Inflammatory macrophage treated with lipopolysaccharide for 4 hours (primary cell): ENCODE data around the gene LIN28A.

ENCODE experiments used
- DNase-seq: peaks from one replicate; pipeline ENCODE4 v3.0.0-alpha.2; 2020

The LIN28A gene

GRCh38 chr1:26438041-26438440 is 27.4 kb downstream of the LIN28A start:
- no peak for DNase-seq

GRCh38 chr1:26440259-26440658 is 29.6 kb downstream of the LIN28A start:
- no peak for DNase-seq

- no peak for DNase-seq
Observed at GRCh38 chr1:26449868-26450267, 39.3 kb downstream of the LIN28A start.

GRCh38 chr1:26450908-26451307 is 40.3 kb downstream of the LIN28A start:
- no peak for DNase-seq

GRCh38 chr1:26452459-26453183 is 42.0 kb downstream of the LIN28A start:
- no peak for DNase-seq

- no peak for DNase-seq
Observed at GRCh38 chr1:26459148-26459547, 48.5 kb downstream of the LIN28A start.

- no peak for DNase-seq
Observed at GRCh38 chr1:26459573-26460031, 49.0 kb downstream of the LIN28A start.

GRCh38 chr1:26468911-26469310 is 58.3 kb downstream of the LIN28A start:
- no peak for DNase-seq

GRCh38 chr1:26469558-26469957 is 58.9 kb downstream of the LIN28A start:
- no peak for DNase-seq

- DNase-seq: no peak
Observed at GRCh38 chr1:26470878-26471497, 60.4 kb downstream of the LIN28A start.

- peak; percentile 83 for DNase-seq
Observed at GRCh38 chr1:26471498-26472319, 61.1 kb downstream of the LIN28A start.

GRCh38 chr1:26472320-26472900 is 61.8 kb downstream of the LIN28A start, which contains the start of gene HMGN2:
Gene HMGN2 (plus strand): TSS chr1:26472440. CDS start chr1:26472613, 173 bp downstream.
- DNase-seq: peak; percentile 86

- peak; percentile 96 for DNase-seq
Observed at GRCh38 chr1:26472901-26473845, 62.6 kb downstream of the LIN28A start.

- DNase-seq: no peak
Observed at GRCh38 chr1:26474818-26475217, 64.2 kb downstream of the LIN28A start.

- DNase-seq: no peak
Observed at GRCh38 chr1:26475989-26476388, 65.4 kb downstream of the LIN28A start.

GRCh38 chr1:26476958-26477357 is 66.3 kb downstream of the LIN28A start:
- no peak for DNase-seq

- no peak for DNase-seq
Observed at GRCh38 chr1:26477446-26478152, 67.0 kb downstream of the LIN28A start.

GRCh38 chr1:26478159-26478558 is 67.5 kb downstream of the LIN28A start:
- no peak for DNase-seq

- DNase-seq: no peak
Observed at GRCh38 chr1:26478988-26479387, 68.4 kb downstream of the LIN28A start.
